IMR-90 (cell line): Measurements from ENCODE around the gene BBS12. TPM values are rescaled to one million over a fixed set of nuclear protein-coding genes. Genes with fewer than 3 reads are reported as not detected.
A peak's percentile ranks its signal among the peaks of the same experiment; 100 is the strongest.

Source experiments
- ATAC-seq: fragments of 200-7000 bp; cut with Tn5 transposase; 2 replicates; pipeline ENCODE4 v1.9.1; 2020; ENCODE audit warnings: low read depth, mild to moderate bottlenecking, moderate library complexity
- BruUV-seq: library from RNA; stranded (reverse); fragments of 400-500 nt; replicated peaks from 2 replicates; lab custom pipeline; 2021; lab: Mats Ljungman, UMichigan
- CTCF ChIA-PET: fragments of 300-600 bp; formaldehyde crosslinking; extraction: SDS; loops from one replicate; lab custom pipeline; 2021; ENCODE audit warnings: antibody characterized with exemption; lab: Yijun Ruan, JAX
- POLR2A ChIA-PET: fragments of 300-600 bp; sonication (Branson Sonifier 250); formaldehyde crosslinking; loops from one replicate; lab custom pipeline; 2022; ENCODE audit warnings: antibody characterized with exemption; ENCODE audit not compliant: unreplicated experiment; lab: Charles Lee
- DNase-seq: peaks from one replicate; pipeline ENCODE4 v3.0.0; 2013
- H2AFZ ChIP-seq: replicated peaks from 2 replicates; pipeline ENCODE3; 2013; ENCODE audit warnings: low read length, mild to moderate bottlenecking; ENCODE audit not compliant: poor library complexity
- H2AK5ac ChIP-seq: 2 replicates; pipeline ENCODE4 v1.6.1; 2013; ENCODE audit warnings: low read depth, low read length, inconsistent platforms
- H2AK9ac ChIP-seq: replicated peaks from 2 replicates; pipeline ENCODE3; 2013; ENCODE audit warnings: mild to moderate bottlenecking, low read depth, low read length, moderate library complexity; ENCODE audit not compliant: poor library complexity
- H2BK120ac ChIP-seq: 2 replicates; pipeline ENCODE4 v1.6.1; 2013; ENCODE audit warnings: low read depth, low read length, inconsistent platforms
- H2BK15ac ChIP-seq: 3 replicates; pipeline ENCODE4 v1.6.1; 2013; ENCODE audit warnings: low read depth, low read length, inconsistent platforms
- H2BK20ac ChIP-seq: 2 replicates; pipeline ENCODE4 v1.6.1; 2013; ENCODE audit warnings: low read depth, mild to moderate bottlenecking, inconsistent platforms, low read length, moderate library complexity
- H2BK5ac ChIP-seq: 2 replicates; pipeline ENCODE4 v1.6.1; 2013; ENCODE audit warnings: mild to moderate bottlenecking, low read depth, low read length, inconsistent platforms; ENCODE audit not compliant: poor library complexity, severe bottlenecking
- H3K14ac ChIP-seq: replicated peaks from 2 replicates; pipeline ENCODE4 v1.6.1; 2013; ENCODE audit warnings: low read depth, low read length, inconsistent platforms
- H3K18ac ChIP-seq: 2 replicates; pipeline ENCODE4 v1.6.1; 2013; ENCODE audit warnings: low read depth, low read length, control low read depth
- H3K23ac ChIP-seq: 2 replicates; pipeline ENCODE4 v1.6.1; 2013; ENCODE audit warnings: low read depth, low read length, inconsistent platforms
- H3K27ac ChIP-seq: 2 replicates; pipeline ENCODE4 v1.5.1; 2013; ENCODE audit warnings: mild to moderate bottlenecking, control low read depth, low read length; ENCODE audit not compliant: insufficient read depth
- H3K27me3 ChIP-seq: 2 replicates; pipeline ENCODE4 v1.6.1; 2013; ENCODE audit warnings: low read length; ENCODE audit not compliant: control insufficient read depth, insufficient read depth
- H3K36me3 ChIP-seq: 2 replicates; pipeline ENCODE4 v1.6.1; 2013; ENCODE audit warnings: low read length, mixed read lengths; ENCODE audit not compliant: control insufficient read depth, insufficient read depth
- H3K4ac ChIP-seq: 2 replicates; pipeline ENCODE4 v1.6.1; 2013; ENCODE audit warnings: low read depth, low read length, inconsistent platforms
- H3K4me1 ChIP-seq: 2 replicates; pipeline ENCODE4 v1.6.1; 2013; ENCODE audit warnings: low read length, mixed read lengths; ENCODE audit not compliant: control insufficient read depth, insufficient read depth
- H3K4me2 ChIP-seq: 2 replicates; pipeline ENCODE4 v1.6.1; 2013; ENCODE audit warnings: low read depth, mild to moderate bottlenecking, control low read depth, low read length, moderate library complexity
- H3K4me3 ChIP-seq: 2 replicates; pipeline ENCODE4 v1.5.1; 2013; ENCODE audit warnings: low read depth, mild to moderate bottlenecking, control low read depth, low read length, moderate library complexity; ENCODE audit not compliant: insufficient read depth
- H3K56ac ChIP-seq: 2 replicates; pipeline ENCODE4 v1.6.1; 2013; ENCODE audit warnings: low read length, inconsistent platforms; ENCODE audit not compliant: insufficient read depth; ENCODE audit errors: extremely low read depth
- H3K79me1 ChIP-seq, 2 experiments: 2 replicates each; pipeline ENCODE4 v1.6.1; 2013; ENCODE audit warnings: low read length in 2 of 2, inconsistent platforms in 1 of 2, low read depth in 1 of 2
- H3K9ac ChIP-seq: 2 replicates; pipeline ENCODE4 v1.6.1; 2013; ENCODE audit warnings: low read depth, low read length, control low read depth
- H3K9me1 ChIP-seq: 2 replicates; pipeline ENCODE4 v1.6.1; 2013; ENCODE audit warnings: low read length, inconsistent platforms; ENCODE audit not compliant: insufficient read depth
- H3K9me3 ChIP-seq: 2 replicates; pipeline ENCODE4 v1.6.1; 2013; ENCODE audit warnings: low read length; ENCODE audit not compliant: control insufficient read depth, insufficient read depth
- H4K20me1 ChIP-seq: 2 replicates; pipeline ENCODE4 v1.6.1; 2013; ENCODE audit warnings: low read length, inconsistent platforms; ENCODE audit not compliant: insufficient read depth
- H4K5ac ChIP-seq: 2 replicates; pipeline ENCODE4 v1.6.1; 2013; ENCODE audit warnings: mild to moderate bottlenecking, low read depth, low read length, control low read depth
- H4K8ac ChIP-seq, 2 experiments: 2 replicates each; pipeline ENCODE4 v1.6.1; 2013; ENCODE audit warnings: low read depth in 2 of 2, low read length in 2 of 2, control low read depth in 1 of 2, inconsistent platforms in 1 of 2
- H4K91ac ChIP-seq: 2 replicates; pipeline ENCODE4 v1.6.1; 2013; ENCODE audit warnings: low read depth, low read length, inconsistent platforms; ENCODE audit not compliant: insufficient read depth
- BHLHE40 ChIP-seq: fragments of 150-350 bp; IDR thresholded peaks from 2 replicates; pipeline ENCODE4 v1.6.1; 2016; ENCODE audit warnings: mild to moderate bottlenecking, low read depth, low read length
- CEBPB ChIP-seq: IDR thresholded peaks from 2 replicates; pipeline ENCODE4 v1.6.1; 2012; ENCODE audit warnings: low read depth, low read length, improper control_type of control experiment
- CHD1 ChIP-seq: IDR thresholded peaks from 2 replicates; pipeline ENCODE4 v1.6.1; 2012; ENCODE audit warnings: low read depth, low read length, improper control_type of control experiment
- CTCF ChIP-seq: conservative IDR thresholded peaks from 2 replicates; pipeline ENCODE4 v1.5.1; 2012; ENCODE audit warnings: mild to moderate bottlenecking, low read depth, low read length, improper control_type of control experiment
- FOS ChIP-seq: fragments of 150-350 bp; IDR thresholded peaks from 2 replicates; pipeline ENCODE4 v1.6.1; 2016; ENCODE audit warnings: low read depth, low read length
- MAFK ChIP-seq: IDR thresholded peaks from 2 replicates; pipeline ENCODE4 v1.6.1; 2012; ENCODE audit warnings: low read depth, low read length, improper control_type of control experiment
- MAZ ChIP-seq: IDR thresholded peaks from 2 replicates; pipeline ENCODE4 v1.6.1; 2012; ENCODE audit warnings: low read depth, mild to moderate bottlenecking, low read length, improper control_type of control experiment, moderate library complexity, borderline replicate concordance
- MXI1 ChIP-seq: IDR thresholded peaks from 2 replicates; pipeline ENCODE4 v1.6.1; 2012; ENCODE audit warnings: low read depth, mild to moderate bottlenecking, low read length, moderate library complexity, borderline replicate concordance
- NFE2L2 ChIP-seq: fragments of 150-350 bp; IDR thresholded peaks from 2 replicates; pipeline ENCODE4 v1.6.1; 2016; ENCODE audit warnings: low read depth, mild to moderate bottlenecking, low read length
- POLR2A ChIP-seq: IDR thresholded peaks from 2 replicates; pipeline ENCODE4 v1.6.1; 2012; ENCODE audit warnings: mild to moderate bottlenecking, low read depth, low read length
- RAD21 ChIP-seq: IDR thresholded peaks from 2 replicates; pipeline ENCODE4 v1.6.1; 2012; ENCODE audit warnings: low read length, improper control_type of control experiment
- RCOR1 ChIP-seq: IDR thresholded peaks from 2 replicates; pipeline ENCODE4 v1.6.1; 2012; ENCODE audit warnings: mild to moderate bottlenecking, low read length, improper control_type of control experiment; ENCODE audit not compliant: insufficient replicate concordance
- RFX5 ChIP-seq: IDR thresholded peaks from 2 replicates; pipeline ENCODE4 v1.8.0; 2012; ENCODE audit warnings: low read depth, mild to moderate bottlenecking, low read length, moderate library complexity
- SMC3 ChIP-seq: fragments of 150-350 bp; IDR thresholded peaks from 2 replicates; pipeline ENCODE4 v1.6.1; 2016; ENCODE audit warnings: low read depth, mild to moderate bottlenecking, antibody characterized with exemption, low read length, moderate library complexity
- USF2 ChIP-seq: fragments of 150-350 bp; IDR thresholded peaks from 2 replicates; pipeline ENCODE4 v1.6.1; 2017; ENCODE audit warnings: mild to moderate bottlenecking, antibody characterized with exemption, low read length, low read depth
- WGBS, 2 experiments: methylation state at CpG; one replicate each; pipeline versions ENCODE4 v1.1.5 to v1.1.7; 2013; ENCODE audit warnings: missing lambda C conversion rate in 2 of 2; ENCODE audit not compliant: insufficient read length in 1 of 2; ENCODE audit errors: extremely low coverage in 2 of 2; 5-methylcytosine and 5-hydroxymethylcytosine counted together
- dilution Hi-C: fragments of 300-500 bp; cut with HindIII; formaldehyde crosslinking; loops from one replicate; pipeline ENCODE4 v1.14.3; 2018; ENCODE audit warnings: low sequenced_read_pairs; ENCODE audit not compliant: unreplicated experiment
- in situ Hi-C: fragments of 300-500 bp; cut with MboI; formaldehyde crosslinking; loops from 3 replicates; pipeline ENCODE4 v1.14.3; 2019; ENCODE audit warnings: low sequenced_read_pairs, inconsistent platforms, mixed read lengths
- intact Hi-C: fragments of 100-400 bp; cut with micrococcal nuclease; formaldehyde crosslinking; loops from 2 replicates; pipeline ENCODE4 v1.10.0; 2022
- polyA plus RNA-seq, 3 experiments: library from polyadenylated mRNA; depleted of rRNA; stranded (reverse); fragments of >200 nt; gene quantifications; 2 replicates each; pipeline ENCODE4 v1.2.3, GENCODE V29; 2012; ENCODE audit warnings: low replicate concordance in 1 of 3
- total RNA-seq: library from RNA; depleted of rRNA; stranded (reverse); fragments of >200 nt; gene quantifications from 2 replicates; pipeline ENCODE4 v1.2.3, GENCODE V29; 2012
- TF ChIP-seq, protein P1 (sequence below): fragments of 150-350 bp; IDR thresholded peaks from 2 replicates; pipeline ENCODE4 v1.6.1; 2016; ENCODE audit warnings: low read depth, mild to moderate bottlenecking, low read length, moderate library complexity, borderline replicate concordance

BBS12 gene
- total and polyA plus RNA-seq, 2 of the 4 experiments (the other 2 are of a cell fraction): 1.1 to 5.9 TPM

- Histone ChIP-seq H2AFZ (no peak overlapping the region), H3K4me1 (peaks cover 4% of the 10 kb centered on the region; the same call in 1 of the 2 replicates), H3K4me2 (no peak overlapping the region), H2AK9ac (no peak overlapping the region), H2BK20ac (peak overlapping the region; percentile 92), H2BK5ac (peak overlapping the region; percentile 29), H3K79me1 (peaks cover 0 to 3% of the 10 kb centered on the region in 2 experiments; a peak in 1 of 4 replicates), H3K23ac (peak overlapping the region; percentile 35; the same call in 1 of the 2 replicates), H3K27ac (no peak overlapping the region), H3K4me3 (no peak overlapping the region), H3K14ac (peak overlapping the region; percentile 73; the same call in 1 of the 2 replicates), H3K9me1 (peaks cover 3% of the 10 kb centered on the region; the same call in 1 of the 2 replicates), H4K91ac (peak overlapping the region; percentile 72; the same call in 1 of the 2 replicates), H4K8ac (peak overlapping the region in 1 of 2 experiments; percentile 84; a peak in 2 of 4 replicates), H3K36me3 (no peaks in the 10 kb centered on the region), H3K27me3 (no peaks in the 10 kb centered on the region), H3K56ac (no peak overlapping the region), H2BK120ac (peak overlapping the region; percentile 92), H3K4ac (peak overlapping the region; percentile 86), H3K9me3 (no peaks in the 10 kb centered on the region), H3K18ac (peak overlapping the region; percentile 57; the same call in 1 of the 2 replicates), H2AK5ac (peak overlapping the region; percentile 35; the same call in 1 of the 2 replicates), H4K5ac (no peak overlapping the region), H2BK15ac (peak overlapping the region; percentile 87; the same call in 2 of the 3 replicates), H4K20me1 (no peaks in the 10 kb centered on the region), H3K9ac (no peak overlapping the region)
- DNase-seq (no peak), ATAC-seq (no peak)
- POLR2A ChIA-PET: no interaction called here
- CTCF ChIA-PET: no interaction called here
- dilution Hi-C loops (loop anchor here (25.0 kb wide), 1 partner anchor 150 kb away; the partner anchor contains the start of gene NUDT6), in situ Hi-C loops (no loop called here), intact Hi-C loops (no loop called here)
- no TSS peak for BruUV-seq
- no peak for TF ChIP-seq RAD21
- no peak for TF ChIP-seq SMC3
- no peak for TF ChIP-seq CHD1
- TF ChIP-seq, protein P1, sequence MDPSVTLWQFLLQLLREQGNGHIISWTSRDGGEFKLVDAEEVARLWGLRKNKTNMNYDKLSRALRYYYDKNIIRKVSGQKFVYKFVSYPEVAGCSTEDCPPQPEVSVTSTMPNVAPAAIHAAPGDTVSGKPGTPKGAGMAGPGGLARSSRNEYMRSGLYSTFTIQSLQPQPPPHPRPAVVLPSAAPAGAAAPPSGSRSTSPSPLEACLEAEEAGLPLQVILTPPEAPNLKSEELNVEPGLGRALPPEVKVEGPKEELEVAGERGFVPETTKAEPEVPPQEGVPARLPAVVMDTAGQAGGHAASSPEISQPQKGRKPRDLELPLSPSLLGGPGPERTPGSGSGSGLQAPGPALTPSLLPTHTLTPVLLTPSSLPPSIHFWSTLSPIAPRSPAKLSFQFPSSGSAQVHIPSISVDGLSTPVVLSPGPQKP: no peak
- TF ChIP-seq RFX5: no peak
- TF ChIP-seq USF2: no peak
- TF ChIP-seq BHLHE40: no peak
- TF ChIP-seq NFE2L2: no peak
- no peak for TF ChIP-seq MAZ
- TF ChIP-seq POLR2A: no peak
- TF ChIP-seq MXI1: no peak
- no peak for TF ChIP-seq FOS
- no peak for TF ChIP-seq CTCF
- no peak for TF ChIP-seq RCOR1
- no peak for TF ChIP-seq MAFK
- TF ChIP-seq CEBPB: no peak
- WGBS, 2 experiments: 67% methylated on average over 1 of the region's 2 CpGs; no CpG with 5 or more reads in 1 of the 2 experiments
Observed at GRCh38 chr4:122762520-122762919, 30.0 kb downstream of the BBS12 start.
